MCF 10A (cell line): ENCODE data around the gene C19orf67. TPM values are rescaled to one million over a fixed set of nuclear protein-coding genes. Genes with fewer than 3 reads are reported as not detected.

Source experiments
- BruUV-seq: library from RNA; stranded (reverse); fragments of 400-500 nt; replicated peaks from 2 replicates; lab custom pipeline; 2021; lab: Mats Ljungman, UMichigan
- CTCF ChIA-PET: fragments of 300-600 bp; sonication (Branson Sonifier 250); formaldehyde crosslinking; extraction: SDS; loops from one replicate; lab custom pipeline; 2021; ENCODE audit warnings: antibody characterized with exemption, inconsistent platforms; lab: Yijun Ruan, JAX
- POLR2A ChIA-PET: fragments of 300-600, 350-650 bp; sonication (Branson Sonifier 250); formaldehyde crosslinking; extraction: SDS; loops from one replicate; lab custom pipeline; 2020; ENCODE audit warnings: antibody characterized with exemption, inconsistent platforms; lab: Yijun Ruan, JAX
- DNase-seq: peaks from one replicate; pipeline ENCODE4 v3.0.0-alpha.2; 2018; ENCODE audit not compliant: unreplicated experiment
- H3K27ac Mint-ChIP-seq: one replicate; pipeline ENCODE4 v1.8.0; 2022; ENCODE audit warnings: mild to moderate bottlenecking, low read depth, mixed read lengths; ENCODE audit not compliant: unreplicated experiment
- H3K27me3 Mint-ChIP-seq: one replicate; pipeline ENCODE4 v1.8.0; 2022; ENCODE audit warnings: mixed read lengths; ENCODE audit not compliant: insufficient read depth, unreplicated experiment
- H3K36me3 Mint-ChIP-seq: one replicate; pipeline ENCODE4 v1.8.0; 2022; ENCODE audit warnings: mild to moderate bottlenecking, moderate library complexity, mixed read lengths; ENCODE audit not compliant: insufficient read depth, unreplicated experiment
- H3K4me1 Mint-ChIP-seq: one replicate; pipeline ENCODE4 v1.8.0; 2022; ENCODE audit warnings: mixed read lengths; ENCODE audit not compliant: insufficient read depth, unreplicated experiment
- H3K4me3 Mint-ChIP-seq: one replicate; pipeline ENCODE4 v1.8.0; 2022; ENCODE audit warnings: mild to moderate bottlenecking, moderate library complexity, mixed read lengths; ENCODE audit not compliant: unreplicated experiment
- H3K9me3 Mint-ChIP-seq: one replicate; pipeline ENCODE4 v1.8.0; 2022; ENCODE audit warnings: mixed read lengths; ENCODE audit not compliant: unreplicated experiment
- intact Hi-C: fragments of 100-400 bp; cut with micrococcal nuclease; formaldehyde crosslinking; loops from 2 replicates; pipeline ENCODE4 v1.14.1; 2022
- total RNA-seq: library from RNA; stranded (reverse); gene quantifications from 2 replicates; pipeline ENCODE4 v1.2.3, GENCODE V29; 2022
- TF ChIP-seq, protein P1 (sequence below): fragments of 200-600 bp; IDR thresholded peaks from one replicate; pipeline ENCODE4 v1.8.0; 2022; ENCODE audit warnings: antibody characterized with exemption, mild to moderate bottlenecking; ENCODE audit not compliant: unreplicated experiment

Gene C19orf67
- total RNA-seq, 1 experiment from 2014 or later, result not detected

DNA sequence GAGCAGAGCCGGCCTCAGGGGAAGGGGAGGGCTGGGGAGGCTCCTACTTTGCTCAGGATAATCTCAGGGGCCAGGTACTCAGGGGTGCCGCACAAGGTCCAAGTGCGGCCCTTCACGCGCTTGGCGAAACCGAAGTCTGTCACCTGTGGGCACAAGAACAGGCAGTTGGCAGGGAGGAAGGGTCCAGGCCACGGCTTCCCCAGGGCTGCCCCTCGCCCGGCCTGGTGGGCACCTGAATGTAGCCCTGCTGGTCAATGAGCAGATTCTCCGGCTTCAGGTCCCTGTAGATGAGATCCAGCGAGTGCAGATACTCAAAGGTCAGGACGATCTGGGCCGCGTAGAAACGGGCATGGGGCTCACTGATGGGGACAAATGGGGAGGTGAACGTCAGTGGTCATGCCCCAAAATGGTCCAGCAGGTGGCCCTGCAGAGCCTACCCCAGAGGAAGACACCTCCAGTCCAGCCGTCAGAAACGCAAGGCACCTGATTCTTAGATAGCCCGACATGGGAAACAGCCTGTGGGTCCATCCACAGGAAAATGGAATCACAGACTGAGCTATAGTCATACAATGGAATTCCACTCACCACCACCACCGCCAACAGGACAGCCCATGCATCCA lies 12.1 kb upstream of the C19orf67 start:
- Mint-ChIP-seq H3K4me1 (no peaks in the 10 kb centered on the region), H3K27ac (no peak overlapping the region), H3K4me3 (no peak overlapping the region), H3K36me3 (peaks cover 40% of the 10 kb centered on the region), H3K27me3 (no peaks in the 10 kb centered on the region), H3K9me3 (no peaks in the 10 kb centered on the region)
- ChIA-PET POLR2A (no interaction called here), CTCF (no interaction called here)
- TF ChIP-seq, protein P1, sequence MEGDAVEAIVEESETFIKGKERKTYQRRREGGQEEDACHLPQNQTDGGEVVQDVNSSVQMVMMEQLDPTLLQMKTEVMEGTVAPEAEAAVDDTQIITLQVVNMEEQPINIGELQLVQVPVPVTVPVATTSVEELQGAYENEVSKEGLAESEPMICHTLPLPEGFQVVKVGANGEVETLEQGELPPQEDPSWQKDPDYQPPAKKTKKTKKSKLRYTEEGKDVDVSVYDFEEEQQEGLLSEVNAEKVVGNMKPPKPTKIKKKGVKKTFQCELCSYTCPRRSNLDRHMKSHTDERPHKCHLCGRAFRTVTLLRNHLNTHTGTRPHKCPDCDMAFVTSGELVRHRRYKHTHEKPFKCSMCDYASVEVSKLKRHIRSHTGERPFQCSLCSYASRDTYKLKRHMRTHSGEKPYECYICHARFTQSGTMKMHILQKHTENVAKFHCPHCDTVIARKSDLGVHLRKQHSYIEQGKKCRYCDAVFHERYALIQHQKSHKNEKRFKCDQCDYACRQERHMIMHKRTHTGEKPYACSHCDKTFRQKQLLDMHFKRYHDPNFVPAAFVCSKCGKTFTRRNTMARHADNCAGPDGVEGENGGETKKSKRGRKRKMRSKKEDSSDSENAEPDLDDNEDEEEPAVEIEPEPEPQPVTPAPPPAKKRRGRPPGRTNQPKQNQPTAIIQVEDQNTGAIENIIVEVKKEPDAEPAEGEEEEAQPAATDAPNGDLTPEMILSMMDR, result no peak
- no peak for DNase-seq
- intact Hi-C loops, result no loop called here
- no TSS peak for BruUV-seq

DNA sequence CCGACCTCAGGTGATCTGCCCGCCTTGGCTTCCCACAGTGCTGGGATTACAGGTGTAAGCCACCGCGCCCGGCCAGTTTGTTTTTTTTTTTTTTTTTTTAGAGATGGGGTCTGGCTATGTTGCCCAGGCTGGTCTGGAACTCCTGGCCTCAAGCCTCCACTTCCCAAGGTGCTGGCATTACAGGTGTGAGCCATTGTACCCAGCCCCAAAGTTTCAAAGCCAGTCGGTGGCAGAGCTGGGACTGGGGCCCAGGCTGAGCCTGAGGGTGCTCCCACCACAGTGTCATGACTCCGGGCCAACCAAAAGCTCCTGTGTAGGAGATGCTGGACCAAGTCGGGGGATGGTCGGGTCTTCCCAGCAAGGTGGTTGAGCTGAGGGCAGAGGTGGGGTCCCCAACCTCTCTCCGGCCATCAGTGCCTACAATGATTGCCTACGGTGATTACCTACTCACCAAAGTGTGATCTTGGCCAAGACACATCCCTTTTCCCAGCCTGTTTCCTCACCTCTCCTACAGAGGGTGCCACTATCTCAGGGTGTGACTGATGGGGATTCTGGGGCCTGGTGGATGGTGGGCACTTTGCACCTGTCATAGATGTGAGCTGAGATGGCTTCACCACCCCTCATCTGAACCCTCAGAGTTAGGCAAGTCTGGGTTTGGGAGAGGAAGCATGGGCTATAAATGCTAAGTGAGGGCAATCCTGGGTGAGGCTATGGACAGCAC lies 10.8 kb upstream of the C19orf67 start:
- Mint-ChIP-seq H3K36me3 (peaks cover 34% of the 10 kb centered on the region), H3K4me1 (peaks cover 6% of the 10 kb centered on the region), H3K27ac (no peak overlapping the region), H3K4me3 (no peak overlapping the region), H3K27me3 (no peaks in the 10 kb centered on the region), H3K9me3 (no peaks in the 10 kb centered on the region)
- no TSS peak for BruUV-seq
- intact Hi-C loops, result no loop called here
- POLR2A ChIA-PET, result no interaction called here
- no peak for DNase-seq
- TF ChIP-seq, protein P1, result peak; percentile 8
- CTCF ChIA-PET, result interaction anchor here (0.7 to 1.9 kb wide), 5 partner anchors 10 to 38 kb away, joined by 3 to 11 read pairs (median 6); no protein-coding TSS in a partner anchor

DNA sequence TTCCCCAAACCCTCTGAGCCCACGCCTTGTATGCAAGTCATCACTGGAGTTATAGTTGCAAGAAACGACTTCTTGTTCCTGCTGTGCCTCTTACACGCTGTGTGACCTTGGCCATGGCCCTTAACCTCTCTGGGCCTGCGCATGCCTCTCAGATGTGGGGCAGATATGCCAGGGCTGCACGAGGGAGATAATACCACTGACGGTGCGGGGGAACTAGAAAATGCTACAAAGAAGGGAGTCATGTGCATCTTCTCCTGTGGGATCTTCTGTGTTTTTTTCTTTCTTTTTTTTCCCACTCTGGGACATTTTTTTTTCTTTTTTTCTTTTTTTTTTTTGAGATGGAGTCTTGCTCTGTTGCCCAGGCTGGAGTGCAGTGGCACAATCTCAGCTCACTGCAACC lies 9.3 kb upstream of the C19orf67 start:
- DNase-seq, result no peak
- TF ChIP-seq, protein P1, result no peak
- intact Hi-C loops, result no loop called here
- CTCF ChIA-PET, result interaction anchor here (0.9 to 1.9 kb wide), 2 partner anchors 20 to 306 kb away, joined by 3 to 11 read pairs; no protein-coding TSS in a partner anchor
- Mint-ChIP-seq H3K4me3 (no peak overlapping the region), H3K27ac (no peak overlapping the region), H3K36me3 (peaks cover 25% of the 10 kb centered on the region), H3K9me3 (no peaks in the 10 kb centered on the region), H3K4me1 (peaks cover 6% of the 10 kb centered on the region), H3K27me3 (no peaks in the 10 kb centered on the region)
- POLR2A ChIA-PET, result interaction anchor here (1.7 kb wide), 1 partner anchor 21 kb away, joined by 4 read pairs; no protein-coding TSS in a partner anchor
- BruUV-seq, result no TSS peak

DNA sequence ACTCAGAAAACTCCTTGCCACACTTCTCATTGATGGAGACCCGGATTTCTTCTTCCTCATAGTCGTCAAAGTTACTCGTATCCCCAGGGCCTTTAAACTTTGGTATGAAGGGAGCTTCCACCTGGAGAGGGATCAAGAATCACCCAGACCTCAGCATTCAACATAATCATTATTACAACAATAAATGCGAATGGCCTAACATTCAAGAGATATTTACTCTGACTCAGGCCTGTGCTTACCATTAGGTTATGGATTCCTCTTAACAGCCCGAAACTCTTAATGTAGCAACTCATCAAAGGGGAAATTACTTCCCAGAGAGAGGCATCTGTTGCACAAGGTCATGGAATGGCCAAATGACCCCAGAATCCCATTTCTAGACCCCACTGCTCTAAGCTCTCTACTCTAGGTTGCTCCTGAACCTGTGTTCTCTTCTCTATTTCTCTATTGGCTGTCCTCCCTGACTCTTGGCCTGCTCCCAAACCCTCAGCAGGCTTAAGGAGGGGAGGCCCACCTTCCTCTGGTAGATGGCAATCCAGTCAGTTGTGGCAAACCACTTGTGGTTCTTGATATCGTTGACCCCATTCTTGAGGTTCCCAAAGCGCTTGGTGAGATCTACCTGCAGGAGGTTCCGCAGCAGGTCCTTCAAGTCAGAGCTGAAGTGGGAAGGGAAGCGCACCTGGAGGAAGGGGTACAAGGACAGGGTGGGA lies 7.7 kb upstream of the C19orf67 start:
- no peaks in the 10 kb centered on the region for H3K9me3 Mint-ChIP-seq
- BruUV-seq, result no TSS peak
- intact Hi-C loops, result no loop called here
- POLR2A ChIA-PET, result interaction anchor here (0.6 to 2.9 kb wide), 2 partner anchors 12 to 25 kb away, joined by 5 to 11 read pairs; partner anchors contain the start of gene PRKACA
- TF ChIP-seq, protein P1, result no peak
- H3K36me3 Mint-ChIP-seq, result peaks cover 25% of the 10 kb centered on the region
- H3K4me1 Mint-ChIP-seq, result peaks cover 12% of the 10 kb centered on the region
- H3K4me3 Mint-ChIP-seq, result no peak overlapping the region
- DNase-seq, result no peak
- H3K27me3 Mint-ChIP-seq, result no peaks in the 10 kb centered on the region
- no peak overlapping the region for H3K27ac Mint-ChIP-seq
- CTCF ChIA-PET, result interaction anchor here (0.6 to 1.1 kb wide), 3 partner anchors 23 to 256 kb away, joined by 3 to 5 read pairs (median 3); no protein-coding TSS in a partner anchor
